Measurements from ENCODE around the gene CCDC192. TPM values are rescaled to one million over a fixed set of nuclear protein-coding genes. Genes with fewer than 3 reads are reported as not detected.
A peak's percentile ranks its signal among the peaks of the same experiment; 100 is the strongest.

The CCDC192 gene
- total RNA-seq, 1 donor from 2014 or later = 2.1 TPM

GRCh38 chr5:127757576-127757975, 54.4 kb downstream of the CCDC192 start:
- H3K9me3 Mint-ChIP-seq = no peaks in the 10 kb centered on the region
- TF ChIP-seq, protein P1, sequence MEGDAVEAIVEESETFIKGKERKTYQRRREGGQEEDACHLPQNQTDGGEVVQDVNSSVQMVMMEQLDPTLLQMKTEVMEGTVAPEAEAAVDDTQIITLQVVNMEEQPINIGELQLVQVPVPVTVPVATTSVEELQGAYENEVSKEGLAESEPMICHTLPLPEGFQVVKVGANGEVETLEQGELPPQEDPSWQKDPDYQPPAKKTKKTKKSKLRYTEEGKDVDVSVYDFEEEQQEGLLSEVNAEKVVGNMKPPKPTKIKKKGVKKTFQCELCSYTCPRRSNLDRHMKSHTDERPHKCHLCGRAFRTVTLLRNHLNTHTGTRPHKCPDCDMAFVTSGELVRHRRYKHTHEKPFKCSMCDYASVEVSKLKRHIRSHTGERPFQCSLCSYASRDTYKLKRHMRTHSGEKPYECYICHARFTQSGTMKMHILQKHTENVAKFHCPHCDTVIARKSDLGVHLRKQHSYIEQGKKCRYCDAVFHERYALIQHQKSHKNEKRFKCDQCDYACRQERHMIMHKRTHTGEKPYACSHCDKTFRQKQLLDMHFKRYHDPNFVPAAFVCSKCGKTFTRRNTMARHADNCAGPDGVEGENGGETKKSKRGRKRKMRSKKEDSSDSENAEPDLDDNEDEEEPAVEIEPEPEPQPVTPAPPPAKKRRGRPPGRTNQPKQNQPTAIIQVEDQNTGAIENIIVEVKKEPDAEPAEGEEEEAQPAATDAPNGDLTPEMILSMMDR (IDR thresholded peaks at IDR 0.05; ENCODE audit: unreplicated experiment) = no peak
- no peak for DNase-seq (ENCODE audit: low spot score in 2 of 2, unreplicated experiment in 2 of 2)
- H3K4me1 Mint-ChIP-seq = peaks cover 49% of the 10 kb centered on the region
- no peak overlapping the region for H3K4me3 Mint-ChIP-seq
- no peaks in the 10 kb centered on the region for H3K36me3 Mint-ChIP-seq
- no peak overlapping the region for H3K27ac Mint-ChIP-seq
- no peaks in the 10 kb centered on the region for H3K27me3 Mint-ChIP-seq (ENCODE audit: low read depth)

DNA sequence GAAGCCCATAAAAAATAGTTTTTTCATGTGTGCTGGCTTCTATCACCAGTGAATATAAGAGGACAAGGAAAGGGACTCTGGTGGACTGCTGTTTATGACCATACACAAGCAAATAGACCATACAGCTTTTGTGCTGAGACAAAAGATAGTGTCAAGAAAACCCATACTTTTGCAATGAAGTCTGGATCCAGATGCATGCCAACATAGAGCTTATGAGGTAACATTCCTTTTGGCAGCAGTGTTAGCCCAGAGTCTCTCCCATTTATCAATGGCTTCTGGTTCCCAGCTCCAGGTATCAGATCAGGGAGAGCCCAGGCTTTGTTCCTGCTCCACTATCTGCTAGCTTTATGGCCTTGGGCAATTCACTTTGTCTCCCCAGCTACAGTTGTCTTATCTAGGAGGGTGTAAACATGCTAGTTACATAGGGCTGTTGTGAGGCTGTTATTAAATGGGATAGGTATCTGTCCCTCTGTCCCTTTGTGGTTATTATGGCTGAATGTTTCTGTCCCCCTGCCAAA, 55.6 kb downstream of the CCDC192 start:
- no peaks in the 10 kb centered on the region for H3K27me3 Mint-ChIP-seq (ENCODE audit: low read depth)
- H3K9me3 Mint-ChIP-seq = no peaks in the 10 kb centered on the region
- peaks cover 41% of the 10 kb centered on the region for H3K4me1 Mint-ChIP-seq

DNA sequence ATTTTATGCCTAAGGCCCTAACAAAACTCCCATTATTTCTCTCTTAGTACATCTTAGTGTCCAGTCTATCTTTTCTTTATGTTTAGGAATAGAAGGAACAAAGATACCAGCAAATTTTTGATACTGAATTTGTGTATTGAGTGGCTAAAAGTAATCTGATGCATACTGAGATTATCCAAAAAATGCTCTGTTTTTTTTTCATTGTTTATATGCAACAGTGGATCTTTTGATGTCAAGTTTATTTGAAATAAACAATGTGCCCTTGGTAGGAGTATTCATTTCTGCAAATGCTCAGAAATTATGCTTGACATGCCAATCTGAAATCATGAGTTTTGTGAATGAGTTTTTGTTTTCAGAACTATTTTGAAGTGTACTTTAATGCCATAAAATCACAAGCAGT, 58.7 kb downstream of the CCDC192 start:
- no peaks in the 10 kb centered on the region for H3K9me3 Mint-ChIP-seq
- TF ChIP-seq, protein P1 (IDR thresholded peaks at IDR 0.05; ENCODE audit: unreplicated experiment) = no peak
- H3K4me3 Mint-ChIP-seq = no peak overlapping the region
- no peak overlapping the region for H3K27ac Mint-ChIP-seq
- no peaks in the 10 kb centered on the region for H3K27me3 Mint-ChIP-seq (ENCODE audit: low read depth)
- peaks cover 27% of the 10 kb centered on the region for H3K4me1 Mint-ChIP-seq
- no peaks in the 10 kb centered on the region for H3K36me3 Mint-ChIP-seq
- no peak for DNase-seq (ENCODE audit: low spot score in 2 of 2, unreplicated experiment in 2 of 2)

More for the DNA sequence above, 55.6 kb downstream of the CCDC192 start:
- peak overlapping the region; percentile 27 for H3K27ac Mint-ChIP-seq
- H3K4me3 Mint-ChIP-seq = no peak overlapping the region
- TF ChIP-seq, protein P1 (IDR thresholded peaks at IDR 0.05; ENCODE audit: unreplicated experiment) = no peak
- DNase-seq (ENCODE audit: low spot score in 2 of 2, unreplicated experiment in 2 of 2) = no peak
- no peaks in the 10 kb centered on the region for H3K36me3 Mint-ChIP-seq

- Mint-ChIP-seq H3K9me3 (no peaks in the 10 kb centered on the region), H3K36me3 (no peaks in the 10 kb centered on the region), H3K27me3 (ENCODE audit: low read depth) (no peaks in the 10 kb centered on the region)
These were observed 59.2 kb downstream of the CCDC192 start for GRCh38 chr5:127762412-127762811.

GRCh38 chr5:127766676-127767335, 63.6 kb downstream of the CCDC192 start:
- H3K4me3 Mint-ChIP-seq = no peak overlapping the region
- peaks cover 17% of the 10 kb centered on the region for H3K4me1 Mint-ChIP-seq
- no peaks in the 10 kb centered on the region for H3K36me3 Mint-ChIP-seq
- no peaks in the 10 kb centered on the region for H3K27me3 Mint-ChIP-seq (ENCODE audit: low read depth)
- TF ChIP-seq, protein P1 (IDR thresholded peaks at IDR 0.05; ENCODE audit: unreplicated experiment) = no peak
- no peak overlapping the region for H3K27ac Mint-ChIP-seq
- no peak for DNase-seq (ENCODE audit: low spot score in 2 of 2, unreplicated experiment in 2 of 2)
- H3K9me3 Mint-ChIP-seq = no peaks in the 10 kb centered on the region

More at GRCh38 chr5:127762412-127762811, 59.2 kb downstream of the CCDC192 start:
- peaks cover 27% of the 10 kb centered on the region for H3K4me1 Mint-ChIP-seq
- TF ChIP-seq, protein P1 (IDR thresholded peaks at IDR 0.05; ENCODE audit: unreplicated experiment) = no peak
- DNase-seq (ENCODE audit: low spot score in 2 of 2, unreplicated experiment in 2 of 2) = no peak
- H3K27ac Mint-ChIP-seq = no peak overlapping the region
- H3K4me3 Mint-ChIP-seq = no peak overlapping the region

Data from mesothelial cell of epicardium (in vitro differentiated cells).